ENCODE results near the gene MUC5AC.
"Not testable (repeated sequence)": the region's sequence is repeated elsewhere in the genome, so short reads cannot be mapped to it uniquely, and the experiment has no call there.

Gene MUC5AC

GRCh38 chr11:1140642-1141490, 16.9 kb upstream of the MUC5AC start:
- no peak for DNase-seq (ENCODE audit: low read depth, low spot score)

GRCh38 chr11:1146365-1146764, 11.4 kb upstream of the MUC5AC start:
- no peak for DNase-seq (ENCODE audit: low read depth, low spot score)

GRCh38 chr11:1147792-1148191, 10.0 kb upstream of the MUC5AC start:
- DNase-seq (ENCODE audit: low read depth, low spot score): no peak

GRCh38 chr11:1148752-1149180, 9.0 kb upstream of the MUC5AC start:
- DNase-seq (ENCODE audit: low read depth, low spot score): no peak

GRCh38 chr11:1149545-1149944, 8.2 kb upstream of the MUC5AC start:
- DNase-seq (ENCODE audit: low read depth, low spot score): no peak

- DNase-seq (ENCODE audit: low read depth, low spot score): no peak
Observed at GRCh38 chr11:1150116-1150515, 7.6 kb upstream of the MUC5AC start.

- no peak for DNase-seq (ENCODE audit: low read depth, low spot score)
Observed at GRCh38 chr11:1150769-1151365, 6.9 kb upstream of the MUC5AC start.

GRCh38 chr11:1151366-1152315, 6.1 kb upstream of the MUC5AC start:
- no peak for DNase-seq (ENCODE audit: low read depth, low spot score)

GRCh38 chr11:1152316-1153104, 5.2 kb upstream of the MUC5AC start:
- no peak for DNase-seq (ENCODE audit: low read depth, low spot score)

GRCh38 chr11:1153105-1153950, 4.4 kb upstream of the MUC5AC start:
- DNase-seq (ENCODE audit: low read depth, low spot score): no peak

- DNase-seq (ENCODE audit: low read depth, low spot score): peak; percentile 41
Observed at GRCh38 chr11:1153951-1154493, 3.7 kb upstream of the MUC5AC start.

- not testable (repeated sequence) for DNase-seq (ENCODE audit: low read depth, low spot score)
Observed at GRCh38 chr11:1154656-1155055, 3.1 kb upstream of the MUC5AC start.

- DNase-seq (ENCODE audit: low read depth, low spot score): no peak
Observed at GRCh38 chr11:1155274-1155693, 2.5 kb upstream of the MUC5AC start.

- no peak for DNase-seq (ENCODE audit: low read depth, low spot score)
Observed at GRCh38 chr11:1156506-1157340, 1.0 kb upstream of the MUC5AC start.

GRCh38 chr11:1157341-1157644, 460 bp upstream of the MUC5AC start:
- no peak for DNase-seq (ENCODE audit: low read depth, low spot score)

GRCh38 chr11:1158681-1159487, 1.1 kb downstream of the MUC5AC start:
- no peak for DNase-seq (ENCODE audit: low read depth, low spot score)

- not testable (repeated sequence) for DNase-seq (ENCODE audit: low read depth, low spot score)
Observed at GRCh38 chr11:1159488-1160220, 1.9 kb downstream of the MUC5AC start.

Measured in brain pericyte (primary cell).